H1 (cell line): Measurements from ENCODE around the gene UBE2D2. TPM values are rescaled to one million over a fixed set of nuclear protein-coding genes. Genes with fewer than 3 reads are reported as not detected.

ENCODE experiments used
- CTCF ChIA-PET: fragments of 300-600 bp; sonication (Branson Sonifier 250); formaldehyde crosslinking; loops from one replicate; lab custom pipeline; 2021; ENCODE audit not compliant: partially characterized antibody; lab: Charles Lee
- POLR2A ChIA-PET: fragments of 300-600 bp; sonication (Branson Sonifier 250); formaldehyde crosslinking; loops from one replicate; lab custom pipeline; 2021; ENCODE audit warnings: inconsistent platforms; ENCODE audit not compliant: partially characterized antibody; lab: Charles Lee
- DNase-seq, 2 experiments: peaks; one replicate each; pipeline versions ENCODE4 v3.0.0 to v3.0.0-alpha.2; 2010 to 2022; ENCODE audit warnings: low spot score in 2 of 2, low read depth in 1 of 2, mixed read lengths in 1 of 2
- FAIRE-seq: peaks from 2 replicates; lab custom pipeline; 2011; peaks lifted over from hg19 to GRCh38; lab: Jason Lieb, UNC
- H2AFZ ChIP-seq: 2 replicates; pipeline ENCODE4 v1.8.1; 2012; ENCODE audit warnings: low read length, inconsistent platforms
- H2AK5ac ChIP-seq: 2 replicates; pipeline ENCODE4 v1.6.1; 2013; ENCODE audit warnings: low read depth, low read length
- H2BK120ac ChIP-seq: replicated peaks from 2 replicates; pipeline ENCODE3; 2013; ENCODE audit warnings: low read depth, low read length, inconsistent platforms
- H2BK12ac ChIP-seq: 2 replicates; pipeline ENCODE4 v1.6.1; 2013; ENCODE audit warnings: low read depth, low read length
- H2BK15ac ChIP-seq: 2 replicates; pipeline ENCODE4 v1.6.1; 2013; ENCODE audit warnings: low read length
- H2BK20ac ChIP-seq: 2 replicates; pipeline ENCODE4 v1.6.1; 2013; ENCODE audit warnings: low read length
- H2BK5ac ChIP-seq: 2 replicates; pipeline ENCODE4 v1.6.1; 2013; ENCODE audit warnings: low read depth, low read length
- H3K14ac ChIP-seq: 2 replicates; pipeline ENCODE4 v1.6.1; 2013; ENCODE audit warnings: inconsistent platforms; ENCODE audit not compliant: insufficient read length
- H3K18ac ChIP-seq: 2 replicates; pipeline ENCODE4 v1.6.1; 2013; ENCODE audit warnings: low read length; ENCODE audit errors: extremely low read depth
- H3K23ac ChIP-seq: 2 replicates; pipeline ENCODE4 v1.6.1; 2013; ENCODE audit warnings: inconsistent platforms; ENCODE audit not compliant: insufficient read length
- H3K23me2 ChIP-seq: 2 replicates; pipeline ENCODE4 v1.6.1; 2013; ENCODE audit warnings: low read depth, low read length
- H3K27ac ChIP-seq: 2 replicates; pipeline ENCODE4 v1.6.1; 2011; ENCODE audit warnings: low read depth, low read length, inconsistent platforms
- H3K27me3 ChIP-seq, 4 experiments: replicated peaks in 1 of 4; 1 replicate in 1 of 4; 2 replicates in 3 of 4; pipeline versions ENCODE4 v1.6.1 to v1.8.1; 2011 to 2013; ENCODE audit warnings: low read length in 3 of 4, mild to moderate bottlenecking in 3 of 4, inconsistent platforms in 2 of 4, mixed read lengths in 2 of 4, moderate library complexity in 1 of 4; ENCODE audit not compliant: control insufficient read depth in 3 of 4, insufficient read depth in 3 of 4; ENCODE audit errors: extremely low read depth in 1 of 4
- H3K36me3 ChIP-seq, 4 experiments: 2 replicates each; pipeline versions ENCODE4 v1.6.1 to v1.8.1; 2011 to 2013; ENCODE audit warnings: mild to moderate bottlenecking in 4 of 4, low read length in 3 of 4, moderate library complexity in 2 of 4, control low read depth in 1 of 4, inconsistent platforms in 1 of 4; ENCODE audit not compliant: insufficient read depth in 4 of 4, control insufficient read depth in 2 of 4
- H3K4ac ChIP-seq: replicated peaks from 2 replicates; pipeline ENCODE3; 2013; ENCODE audit warnings: low read length, low read depth, mixed read lengths, inconsistent platforms; ENCODE audit not compliant: insufficient read length
- H3K4me1 ChIP-seq, 4 experiments: replicated peaks in 1 of 4; 1 replicate in 1 of 4; 2 replicates in 3 of 4; pipeline versions ENCODE4 v1.6.1 to v1.8.1; 2011 to 2013; ENCODE audit warnings: low read length in 3 of 4, inconsistent platforms in 2 of 4, mixed read lengths in 1 of 4; ENCODE audit not compliant: insufficient read depth in 4 of 4, control insufficient read depth in 3 of 4
- H3K4me2 ChIP-seq, 2 experiments: 2 replicates each; pipeline versions ENCODE4 v1.6.1 to v1.8.1; 2011 to 2013; ENCODE audit warnings: low read depth in 2 of 2, low read length in 2 of 2, control low read depth in 1 of 2, inconsistent platforms in 1 of 2, mild to moderate bottlenecking in 1 of 2; ENCODE audit not compliant: insufficient read depth in 1 of 2
- H3K4me3 ChIP-seq, 4 experiments: fragments of 200-600, 300-600 bp in 1 of 4; sonication (generic), shearing (Covaris generic), sonication (Bioruptor Twin) in 1 of 4; 2 replicates each; pipeline versions ENCODE4 v1.5.1 to v1.8.1; 2011 to 2016; ENCODE audit warnings: low read length in 4 of 4, low read depth in 3 of 4, control low read depth in 2 of 4, inconsistent platforms in 2 of 4, mild to moderate bottlenecking in 2 of 4, mixed read lengths in 1 of 4, moderate library complexity in 1 of 4; ENCODE audit not compliant: insufficient read depth in 2 of 4; ENCODE audit errors: extremely low read depth in 1 of 4
- H3K56ac ChIP-seq: replicated peaks from 2 replicates; pipeline ENCODE3; 2013; ENCODE audit warnings: low read depth, mild to moderate bottlenecking, mixed read lengths, low read length, inconsistent platforms; ENCODE audit not compliant: insufficient read length
- H3K79me1 ChIP-seq: 2 replicates; pipeline ENCODE4 v1.6.1; 2013; ENCODE audit warnings: low read depth, low read length, control low read depth
- H3K79me2 ChIP-seq, 2 experiments: 2 replicates each; pipeline versions ENCODE4 v1.6.1 to v1.8.1; 2012 to 2013; ENCODE audit warnings: low read length in 2 of 2, mild to moderate bottlenecking in 2 of 2, inconsistent platforms in 1 of 2; ENCODE audit not compliant: insufficient read depth in 2 of 2, control insufficient read depth in 1 of 2
- H3K9ac ChIP-seq, 4 experiments: replicated peaks in 1 of 4; 1 replicate in 1 of 4; 2 replicates in 3 of 4; pipeline versions ENCODE4 v1.6.1 to v1.8.1; 2011 to 2013; ENCODE audit warnings: low read depth in 3 of 4, low read length in 3 of 4, control low read depth in 2 of 4, mild to moderate bottlenecking in 2 of 4, moderate library complexity in 2 of 4, inconsistent platforms in 1 of 4; ENCODE audit errors: extremely low read depth in 1 of 4
- H3K9me3 ChIP-seq, 2 experiments: 2 replicates each; pipeline versions ENCODE4 v1.6.1 to v1.8.1; 2012 to 2013; ENCODE audit warnings: mild to moderate bottlenecking in 2 of 2, moderate library complexity in 2 of 2, control low read depth in 1 of 2, inconsistent platforms in 1 of 2, low read depth in 1 of 2, low read length in 1 of 2, mixed read lengths in 1 of 2; ENCODE audit not compliant: insufficient read depth in 2 of 2
- H4K20me1 ChIP-seq, 2 experiments: replicated peaks in 1 of 2; 2 replicates each; pipeline versions ENCODE3 to v1.8.1; 2011 to 2013; ENCODE audit warnings: inconsistent platforms in 2 of 2, low read length in 2 of 2, mild to moderate bottlenecking in 1 of 2; ENCODE audit not compliant: insufficient read depth in 2 of 2, control insufficient read depth in 1 of 2
- H4K5ac ChIP-seq: 2 replicates; pipeline ENCODE4 v1.6.1; 2013; ENCODE audit warnings: low read length, low read depth, mixed read lengths, inconsistent platforms; ENCODE audit not compliant: insufficient read length
- H4K8ac ChIP-seq: 2 replicates; pipeline ENCODE4 v1.8.0; 2013; ENCODE audit warnings: mild to moderate bottlenecking, moderate library complexity, low read length, inconsistent platforms; ENCODE audit not compliant: insufficient read depth; ENCODE audit errors: extremely low read depth
- H4K91ac ChIP-seq: replicated peaks from 2 replicates; pipeline ENCODE3; 2013; ENCODE audit warnings: low read length, mixed read lengths, inconsistent platforms; ENCODE audit not compliant: insufficient read length
- CBX5 ChIP-seq: fragments of 300-800, 300-1000 bp; sonication (generic); IDR thresholded peaks from 2 replicates; pipeline ENCODE4 v1.7.1; 2016; ENCODE audit warnings: antibody characterized with exemption, low read length, low read depth
- EP300 ChIP-seq, 2 experiments: IDR thresholded peaks; 1 replicate in 1 of 2; 2 replicates in 1 of 2; pipeline ENCODE4 v1.6.1; 2011 to 2012; ENCODE audit warnings: low read depth in 2 of 2, low read length in 2 of 2, mild to moderate bottlenecking in 2 of 2, borderline replicate concordance in 1 of 2, inconsistent platforms in 1 of 2, moderate library complexity in 1 of 2
- HDAC2 ChIP-seq, 2 experiments: fragments of 300-600 bp in 1 of 2; sonication (generic) in 1 of 2; IDR thresholded peaks; 2 replicates each; pipeline ENCODE4 v1.6.1; 2011 to 2012; ENCODE audit warnings: low read depth in 2 of 2, low read length in 2 of 2, mild to moderate bottlenecking in 2 of 2, moderate library complexity in 2 of 2, borderline replicate concordance in 1 of 2, inconsistent platforms in 1 of 2
- POLR2A ChIP-seq, 2 experiments: IDR thresholded peaks; 1 replicate in 1 of 2; 2 replicates in 1 of 2; pipeline ENCODE4 v1.6.1; 2011; ENCODE audit warnings: low read depth in 2 of 2, low read length in 2 of 2, mild to moderate bottlenecking in 2 of 2; ENCODE audit errors: control extremely low read depth in 1 of 2
- POLR2AphosphoS5 ChIP-seq: IDR thresholded peaks from 2 replicates; pipeline ENCODE4 v1.6.1; 2011; ENCODE audit warnings: low read depth, low read length
- RBBP5 ChIP-seq: IDR thresholded peaks from 2 replicates; pipeline ENCODE4 v1.7.1; 2012; ENCODE audit warnings: low read depth, mild to moderate bottlenecking, inconsistent platforms, low read length, moderate library complexity, borderline replicate concordance
- SP1 ChIP-seq: IDR thresholded peaks from 2 replicates; pipeline ENCODE4 v1.6.1; 2011; ENCODE audit warnings: low read depth, low read length
- SRF ChIP-seq: IDR thresholded peaks from 2 replicates; pipeline ENCODE4 v1.6.1; 2011; ENCODE audit warnings: mild to moderate bottlenecking, low read depth, low read length, moderate library complexity
- TBP ChIP-seq: IDR thresholded peaks from 2 replicates; pipeline ENCODE4 v1.6.1; 2011; ENCODE audit warnings: low read depth, low read length, improper control_type of control experiment
- WGBS, 2 experiments: shearing (Covaris generic) in 1 of 2; methylation state at CpG; one replicate each; pipeline versions ENCODE4 v1.1.6 to v1.1.7; 2013 to 2015; ENCODE audit warnings: low lambda C conversion rate in 2 of 2, mixed read lengths in 2 of 2, inconsistent platforms in 1 of 2, low coverage in 1 of 2, missing lambda C conversion rate in 1 of 2; ENCODE audit not compliant: insufficient replicate concordance in 2 of 2, insufficient coverage in 1 of 2, insufficient read length in 1 of 2; ENCODE audit errors: extremely low coverage in 1 of 2, missing lambda C conversion rate in 1 of 2; 5-methylcytosine and 5-hydroxymethylcytosine counted together
- polyA plus RNA-seq, 7 experiments: library from polyadenylated mRNA; depleted of rRNA in 3 of 7; stranded (reverse) in 5 of 7; unstranded in 2 of 7; fragments of >200 nt in 5 of 7; fragments of 200-250 nt in 2 of 7; gene quantifications; 1 replicate in 5 of 7; 2 replicates in 1 of 7; 4 replicates in 1 of 7; pipeline versions ENCODE4 v1.2.1 to v1.2.3, GENCODE V29; 2011 to 2013; ENCODE audit warnings: missing spikeins in 2 of 7, mixed read lengths in 2 of 7
- total RNA-seq: library from RNA; stranded (reverse); fragmentation: NEBNext Ultra II Directional; extraction: Animal tissue kit (Norgen Biotek cat#: 25700); gene quantifications from 2 replicates; pipeline ENCODE4 v1.2.1, GENCODE V29; 2021

Gene UBE2D2
- total and polyA plus RNA-seq, 2 of the 8 experiments (the other 6 are each of a cell fraction or from before 2014, with no cell fraction given), result 66.9 to 203 TPM

- H2AFZ ChIP-seq, result no peak overlapping the region
- H3K4me3 ChIP-seq, result no peak overlapping the region
- H4K5ac ChIP-seq, result no peak overlapping the region
- H3K4me2 ChIP-seq, result no peak overlapping the region; a peak in 1 of 4 replicates
- H3K4ac ChIP-seq, result no peak overlapping the region
- peaks cover 18 to 78% (median 68%) of the 10 kb centered on the region in 4 experiments for H3K4me1 ChIP-seq
- no peak overlapping the region for H3K14ac ChIP-seq
- H4K20me1 ChIP-seq, result peaks cover 68 to 77% of the 10 kb centered on the region in 2 experiments
- peaks cover 45% of the 10 kb centered on the region for H3K79me1 ChIP-seq
- no peak for DNase-seq
- H3K79me2 ChIP-seq, result peaks cover 40 to 97% of the 10 kb centered on the region in 2 experiments
- H4K8ac ChIP-seq, result no peak overlapping the region; the same call in 1 of the 2 replicates
- no peak overlapping the region for H3K56ac ChIP-seq
- FAIRE-seq, result no peak
- ChIA-PET CTCF (interaction anchor here (0.9 to 6.4 kb wide), 10 partner anchors 9 to 108 kb away, joined by 3 to 77 read pairs (median 8); no protein-coding TSS in a partner anchor), POLR2A (interaction anchor here (0.7 to 4.0 kb wide), 9 partner anchors 8 to 118 kb away, joined by 3 to 31 read pairs (median 4); partner anchors contain the start of gene CXXC5)
- no peak overlapping the region for H3K27ac ChIP-seq
- no peak overlapping the region for H2BK20ac ChIP-seq
- WGBS, 2 experiments, result 75% methylated on average over 7 of the region's 12 CpGs; no CpG with 5 or more reads in 1 of the 2 experiments
- no peaks in the 10 kb centered on the region for H3K36me3 ChIP-seq
- no peak overlapping the region for H3K9ac ChIP-seq
- H2BK15ac ChIP-seq, result no peak overlapping the region
- H2BK120ac ChIP-seq, result no peak overlapping the region
- no peaks in the 10 kb centered on the region for H3K23me2 ChIP-seq
- H2BK5ac ChIP-seq, result peak overlapping the region; percentile 44; the same call in 1 of the 2 replicates
- no peaks in the 10 kb centered on the region for H3K27me3 ChIP-seq
- H4K91ac ChIP-seq, result no peak overlapping the region
- H3K23ac ChIP-seq, result no peak overlapping the region
- peak overlapping the region; percentile 62 for H3K18ac ChIP-seq
- peak overlapping the region; percentile 75; the same call in 1 of the 2 replicates for H2BK12ac ChIP-seq
- no peak overlapping the region for H2AK5ac ChIP-seq
- H3K9me3 ChIP-seq, result no peaks in the 10 kb centered on the region
- TF ChIP-seq POLR2AphosphoS5 (no peak), RBBP5 (no peak), EP300 (IDR thresholded peaks at IDR 0.05; ENCODE audit: borderline replicate concordance in 1 of 2, low read depth in 2 of 2, low read length in 2 of 2) (no peak), SRF (no peak), CBX5 (no peak), POLR2A (IDR thresholded peaks at IDR 0.05; ENCODE audit: control extremely low read depth in 1 of 2, low read depth in 2 of 2, low read length in 2 of 2) (no peak), SP1 (no peak), TBP (no peak), HDAC2 (IDR thresholded peaks at IDR 0.05; ENCODE audit: borderline replicate concordance in 1 of 2, low read depth in 2 of 2, low read length in 2 of 2) (no peak)
Observed at GRCh38 chr5:139657363-139658321, 96.5 kb downstream of the UBE2D2 start.
